GM21717 (cell line): ENCODE results near the gene VPREB1.
"Not testable (repeated sequence)": the region's sequence is repeated elsewhere in the genome, so short reads cannot be mapped to it uniquely, and the experiment has no call there.

Source experiments
- ATAC-seq: cut with Tn5 transposase; IDR thresholded peaks from one replicate; pipeline ENCODE4 v1.9.1; 2021; ENCODE audit warnings: mild to moderate bottlenecking, moderate library complexity; ENCODE audit not compliant: unreplicated experiment

The VPREB1 gene

DNA sequence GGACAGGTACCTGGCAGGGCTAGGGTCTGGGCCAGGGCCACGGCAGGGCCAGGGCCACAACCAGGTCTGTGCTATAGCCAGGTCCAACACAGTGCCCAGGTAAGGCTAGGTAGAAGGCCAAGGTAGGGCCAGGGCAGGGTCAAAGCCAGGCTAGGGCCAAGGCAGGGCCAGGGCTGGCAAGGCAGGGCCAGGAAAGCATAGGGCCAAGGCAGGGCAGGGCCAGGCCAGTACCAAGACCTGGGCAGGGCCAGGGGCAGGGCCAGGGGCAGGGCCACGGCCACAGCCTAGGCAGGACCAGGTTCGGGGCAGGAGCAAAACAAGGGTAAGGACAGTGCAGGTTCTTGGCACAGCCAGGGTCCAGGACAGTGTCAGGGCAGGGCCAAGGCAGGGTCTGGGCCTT, 48.1 kb downstream of the VPREB1 start:
- not testable (repeated sequence) for ATAC-seq

DNA sequence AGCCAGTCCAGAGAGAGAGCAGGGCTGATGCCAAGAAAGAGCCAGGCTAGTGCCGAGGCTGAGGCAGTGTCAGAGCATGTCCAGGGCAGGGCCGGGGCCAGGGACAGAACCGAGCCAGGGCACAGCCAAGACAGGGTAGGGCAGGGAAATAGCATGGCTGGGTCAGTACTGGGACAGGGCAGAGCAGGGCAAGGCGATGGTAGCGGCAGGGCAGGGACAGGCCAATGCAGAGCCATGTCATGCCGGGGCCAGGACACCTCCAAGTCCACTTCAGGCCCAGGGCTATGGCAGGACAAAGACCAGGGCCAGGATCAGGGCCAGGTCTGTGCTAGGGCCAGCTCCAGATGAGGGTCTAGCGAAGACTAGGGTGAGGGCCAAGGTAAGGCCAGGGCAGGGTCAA, 48.9 kb downstream of the VPREB1 start:
- not testable (repeated sequence) for ATAC-seq

DNA sequence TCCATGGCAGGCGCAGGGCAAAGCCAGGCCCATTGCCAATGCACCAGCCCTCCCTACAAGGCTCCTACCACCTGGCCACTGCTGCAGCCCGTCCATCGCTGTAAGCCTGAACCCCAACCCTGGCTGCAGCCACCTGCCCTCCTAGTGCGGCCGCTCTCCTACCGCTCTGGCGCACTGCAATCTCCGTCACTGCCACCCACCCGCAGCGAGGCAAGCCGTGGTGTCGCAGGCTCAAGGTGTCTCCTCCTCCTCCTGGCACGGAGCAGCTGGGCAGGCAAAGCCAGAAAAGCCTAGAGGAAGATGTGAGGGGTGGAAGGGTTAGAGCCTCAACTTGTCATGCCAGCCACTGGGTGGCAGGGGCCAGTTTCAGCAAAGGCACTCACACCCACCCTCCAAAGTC, 50.1 kb downstream of the VPREB1 start:
- ATAC-seq = not testable (repeated sequence)
